Prostate gland (tissue), 2 donors: ENCODE measurements around the gene GPER1.

Source experiments
- POLR2A ChIP-seq: fragments of 450-650 bp; IDR thresholded peaks from one replicate; pipeline ENCODE4 v1.6.1; 2016; ENCODE audit warnings: antibody characterized with exemption, mild to moderate bottlenecking
- POLR2AphosphoS5 ChIP-seq: sonication (generic); formaldehyde crosslinking; IDR thresholded peaks from one replicate; pipeline ENCODE4 v1.6.1; 2017; ENCODE audit warnings: antibody characterized with exemption
- TF ChIP-seq, protein P1 (sequence below), 4 experiments: fragments of 200-600 bp in 2 of 4; fragments of 450-650 bp in 2 of 4; sonication (generic) in 2 of 4; IDR thresholded peaks; 1 replicate in 3 of 4; 2 replicates in 1 of 4; pipeline ENCODE4 v1.5.1; 2016 to 2019; ENCODE audit warnings: antibody characterized with exemption in 4 of 4, mild to moderate bottlenecking in 2 of 4, moderate library complexity in 2 of 4

DNA sequence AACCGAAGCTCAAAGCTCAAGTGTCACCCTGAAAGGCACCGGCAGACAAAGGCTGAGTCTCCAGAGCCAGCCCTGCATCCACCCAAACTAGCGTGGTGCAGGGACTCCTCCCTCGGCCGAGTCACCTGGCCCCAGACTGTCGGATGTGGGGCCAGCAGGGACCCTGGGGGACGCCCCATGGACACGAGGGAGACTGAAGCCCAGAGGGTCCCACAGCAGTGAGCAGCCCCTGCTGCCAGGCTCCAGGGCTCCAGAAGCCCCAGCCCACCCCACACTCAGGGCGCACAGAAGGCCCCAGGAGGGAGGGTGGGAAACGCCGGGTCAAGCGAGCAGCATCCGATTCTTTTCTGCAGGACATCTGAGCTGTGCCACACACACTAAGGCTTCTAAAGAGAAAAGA is 23.3 kb upstream of the GPER1 start:
- TF ChIP-seq, protein P1, sequence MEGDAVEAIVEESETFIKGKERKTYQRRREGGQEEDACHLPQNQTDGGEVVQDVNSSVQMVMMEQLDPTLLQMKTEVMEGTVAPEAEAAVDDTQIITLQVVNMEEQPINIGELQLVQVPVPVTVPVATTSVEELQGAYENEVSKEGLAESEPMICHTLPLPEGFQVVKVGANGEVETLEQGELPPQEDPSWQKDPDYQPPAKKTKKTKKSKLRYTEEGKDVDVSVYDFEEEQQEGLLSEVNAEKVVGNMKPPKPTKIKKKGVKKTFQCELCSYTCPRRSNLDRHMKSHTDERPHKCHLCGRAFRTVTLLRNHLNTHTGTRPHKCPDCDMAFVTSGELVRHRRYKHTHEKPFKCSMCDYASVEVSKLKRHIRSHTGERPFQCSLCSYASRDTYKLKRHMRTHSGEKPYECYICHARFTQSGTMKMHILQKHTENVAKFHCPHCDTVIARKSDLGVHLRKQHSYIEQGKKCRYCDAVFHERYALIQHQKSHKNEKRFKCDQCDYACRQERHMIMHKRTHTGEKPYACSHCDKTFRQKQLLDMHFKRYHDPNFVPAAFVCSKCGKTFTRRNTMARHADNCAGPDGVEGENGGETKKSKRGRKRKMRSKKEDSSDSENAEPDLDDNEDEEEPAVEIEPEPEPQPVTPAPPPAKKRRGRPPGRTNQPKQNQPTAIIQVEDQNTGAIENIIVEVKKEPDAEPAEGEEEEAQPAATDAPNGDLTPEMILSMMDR (IDR thresholded peaks at IDR 0.05) = no peak
- TF ChIP-seq POLR2A (no peak), POLR2AphosphoS5 (no peak)
